CD1c-positive myeloid dendritic cell (primary cell): ENCODE results near the gene TMEM59L.

Experiments
- DNase-seq: peaks from one replicate; pipeline ENCODE4 v3.0.0-alpha.2; 2016; ENCODE audit errors: extremely low spot score

The TMEM59L gene

GRCh38 chr19:18608805-18609716 lies 3.6 kb upstream of the TMEM59L start:
- no peak for DNase-seq

- no peak for DNase-seq
Measured at GRCh38 chr19:18609717-18610051, 3.0 kb upstream of the TMEM59L start.

- no peak for DNase-seq
Measured at GRCh38 chr19:18610245-18610555, 2.5 kb upstream of the TMEM59L start.

- DNase-seq: no peak
Measured at GRCh38 chr19:18610556-18611326, 1.9 kb upstream of the TMEM59L start.

- no peak for DNase-seq
Measured at GRCh38 chr19:18611327-18612050, 1.2 kb upstream of the TMEM59L start.

GRCh38 chr19:18612051-18612771 lies 459 bp upstream of the TMEM59L start:
- DNase-seq: no peak

GRCh38 chr19:18613589-18614234 lies 1.0 kb downstream of the TMEM59L start:
- no peak for DNase-seq

- no peak for DNase-seq
Measured at GRCh38 chr19:18616023-18616422, 3.4 kb downstream of the TMEM59L start.

GRCh38 chr19:18617562-18617961 lies 4.9 kb downstream of the TMEM59L start:
- no peak for DNase-seq

- no peak for DNase-seq
Measured at GRCh38 chr19:18618236-18618635, 5.6 kb downstream of the TMEM59L start.

- DNase-seq: no peak
Measured at GRCh38 chr19:18620311-18620710, 7.6 kb downstream of the TMEM59L start.

GRCh38 chr19:18620902-18621301 lies 8.2 kb downstream of the TMEM59L start:
- no peak for DNase-seq

- DNase-seq: no peak
Measured at GRCh38 chr19:18626906-18627305, 14.2 kb downstream of the TMEM59L start.

- DNase-seq: peak; percentile 45
Measured at GRCh38 chr19:18629166-18630088, 16.8 kb downstream of the TMEM59L start.

GRCh38 chr19:18633321-18633720 lies 20.7 kb downstream of the TMEM59L start:
- DNase-seq: no peak

GRCh38 chr19:18634612-18635297 lies 22.1 kb downstream of the TMEM59L start:
- DNase-seq: no peak

GRCh38 chr19:18635831-18636182 lies 23.1 kb downstream of the TMEM59L start:
- no peak for DNase-seq

GRCh38 chr19:18636183-18636968 lies 23.7 kb downstream of the TMEM59L start:
- peak; percentile 99 for DNase-seq
